Skeletal muscle tissue (tissue), 4 donors: Measurements from ENCODE around the gene GALNT11. TPM values are rescaled to one million over a fixed set of nuclear protein-coding genes. Genes with fewer than 3 reads are reported as not detected.
A peak's percentile ranks its signal among the peaks of the same experiment; 100 is the strongest.
"Not testable (repeated sequence)": the region's sequence is repeated elsewhere in the genome, so short reads cannot be mapped to it uniquely, and the experiment has no call there.

Source experiments
- H3K27ac ChIP-seq: one replicate; pipeline ENCODE4 v1.7.0; 2013; ENCODE audit warnings: mild to moderate bottlenecking, low read depth, low read length, inconsistent platforms
- H3K27me3 ChIP-seq, 3 donors: one replicate each; pipeline ENCODE4 v1.7.0; 2013; ENCODE audit warnings: low read length in 3 of 3; ENCODE audit not compliant: control insufficient read depth in 3 of 3, insufficient read depth in 3 of 3
- H3K36me3 ChIP-seq, 3 donors: one replicate each; pipeline ENCODE4 v1.7.0; 2013; ENCODE audit warnings: low read length in 3 of 3; ENCODE audit not compliant: control insufficient read depth in 3 of 3, insufficient read depth in 3 of 3
- H3K4me1 ChIP-seq, 3 donors: one replicate each; pipeline ENCODE4 v1.7.0; 2013; ENCODE audit warnings: low read length in 3 of 3, mild to moderate bottlenecking in 3 of 3; ENCODE audit not compliant: control insufficient read depth in 3 of 3, insufficient read depth in 3 of 3
- H3K4me3 ChIP-seq, 3 donors: one replicate each; pipeline ENCODE4 v1.7.0; 2013; ENCODE audit warnings: low read length in 3 of 3
- H3K9ac ChIP-seq, 3 donors: one replicate each; pipeline ENCODE4 v1.7.0; 2013; ENCODE audit warnings: low read length in 3 of 3, mild to moderate bottlenecking in 3 of 3, moderate library complexity in 2 of 3, low read depth in 1 of 3
- H3K9me3 ChIP-seq, 3 donors: one replicate each; pipeline ENCODE4 v1.7.0; 2013; ENCODE audit warnings: low read length in 3 of 3; ENCODE audit not compliant: control insufficient read depth in 3 of 3
- total RNA-seq: library from RNA; depleted of rRNA; stranded (reverse); fragments of >200 nt; gene quantifications from one replicate; pipeline ENCODE4 v1.2.3, GENCODE V29; 2014
- donor health status: Osteomylitis.

Gene GALNT11
- total RNA-seq, 1 donor from 2014 or later, result 19.8 TPM

GRCh38 chr7:152050547-152050971 lies 25.1 kb downstream of the GALNT11 start:
- H3K27me3 ChIP-seq, result no peaks in the 10 kb centered on the region
- H3K4me3 ChIP-seq, result no peak overlapping the region
- peaks cover 6 to 13% (median 12%) of the 10 kb centered on the region in 3 donors for H3K4me1 ChIP-seq

GRCh38 chr7:152051968-152052367 lies 26.5 kb downstream of the GALNT11 start:
- H3K9me3 ChIP-seq, result no peaks in the 10 kb centered on the region
- H3K36me3 ChIP-seq, result no peaks in the 10 kb centered on the region
- no peak overlapping the region for H3K27ac ChIP-seq
- no peak overlapping the region for H3K4me3 ChIP-seq
- peaks cover 6 to 13% (median 12%) of the 10 kb centered on the region in 3 donors for H3K4me1 ChIP-seq
- H3K9ac ChIP-seq, result no peak overlapping the region
- H3K27me3 ChIP-seq, result no peaks in the 10 kb centered on the region

More at GRCh38 chr7:152050547-152050971, 25.1 kb downstream of the GALNT11 start:
- Histone ChIP-seq H3K9me3 (no peaks in the 10 kb centered on the region), H3K27ac (no peak overlapping the region), H3K9ac (no peak overlapping the region), H3K36me3 (no peaks in the 10 kb centered on the region)

GRCh38 chr7:152052771-152053170 lies 27.3 kb downstream of the GALNT11 start:
- Histone ChIP-seq H3K4me3 (no peak overlapping the region), H3K9ac (no peak overlapping the region), H3K27me3 (no peaks in the 10 kb centered on the region), H3K27ac (no peak overlapping the region), H3K9me3 (no peaks in the 10 kb centered on the region), H3K36me3 (no peaks in the 10 kb centered on the region), H3K4me1 (peaks cover 6 to 13% (median 12%) of the 10 kb centered on the region in 3 donors)

- Histone ChIP-seq H3K9ac (peak overlapping the region in 1 of 3 donors; percentile 12), H3K4me1 (peaks cover 10 to 18% (median 13%) of the 10 kb centered on the region in 3 donors), H3K27ac (no peak overlapping the region), H3K4me3 (no peak overlapping the region), H3K36me3 (no peaks in the 10 kb centered on the region), H3K9me3 (no peaks in the 10 kb centered on the region), H3K27me3 (no peaks in the 10 kb centered on the region)
Observed at GRCh38 chr7:152054367-152055230, 29.1 kb downstream of the GALNT11 start.

DNA sequence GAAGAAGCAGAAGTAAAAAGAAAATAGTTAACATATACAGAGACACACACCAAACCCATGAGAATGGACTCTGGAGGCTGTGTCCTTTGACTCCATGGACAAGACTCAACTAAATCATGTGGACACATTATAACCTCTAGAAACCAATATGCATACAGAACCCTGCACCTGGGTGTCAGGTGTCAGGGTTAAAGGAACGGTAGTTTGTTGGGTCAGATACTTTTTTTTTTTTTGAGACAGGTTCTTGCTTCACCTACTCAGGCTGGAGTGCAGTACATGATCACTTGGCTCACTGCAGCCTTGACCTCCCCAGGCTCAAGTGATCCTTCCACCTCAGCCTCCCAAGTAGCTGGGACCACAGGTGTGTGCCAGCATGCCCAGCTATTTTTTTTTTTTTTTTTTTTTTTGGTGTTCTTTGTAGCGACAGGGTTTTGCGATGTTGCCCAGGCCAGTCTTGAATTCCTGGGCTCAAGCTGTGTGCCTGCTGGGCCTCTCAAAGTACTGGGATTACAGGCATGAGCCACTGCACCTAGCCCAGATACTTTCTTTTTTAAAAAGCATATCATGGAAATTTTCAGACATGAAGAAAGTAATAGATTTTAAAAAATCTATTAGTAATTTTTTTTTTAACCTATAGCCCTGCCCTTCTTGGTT lies 31.3 kb downstream of the GALNT11 start:
- H3K4me3 ChIP-seq, result no peak overlapping the region
- no peaks in the 10 kb centered on the region for H3K36me3 ChIP-seq
- no peak overlapping the region for H3K9ac ChIP-seq
- H3K27ac ChIP-seq, result no peak overlapping the region
- no peaks in the 10 kb centered on the region for H3K27me3 ChIP-seq
- peaks cover 4 to 13% (median 7%) of the 10 kb centered on the region in 3 donors for H3K4me1 ChIP-seq
- H3K9me3 ChIP-seq, result no peaks in the 10 kb centered on the region

GRCh38 chr7:152059311-152059710 lies 33.8 kb downstream of the GALNT11 start:
- peaks cover 4 to 13% (median 7%) of the 10 kb centered on the region in 3 donors for H3K4me1 ChIP-seq
- H3K36me3 ChIP-seq, result no peaks in the 10 kb centered on the region
- no peak overlapping the region for H3K27ac ChIP-seq
- H3K9ac ChIP-seq, result no peak overlapping the region
- no peaks in the 10 kb centered on the region for H3K9me3 ChIP-seq
- no peaks in the 10 kb centered on the region for H3K27me3 ChIP-seq
- H3K4me3 ChIP-seq, result no peak overlapping the region

DNA sequence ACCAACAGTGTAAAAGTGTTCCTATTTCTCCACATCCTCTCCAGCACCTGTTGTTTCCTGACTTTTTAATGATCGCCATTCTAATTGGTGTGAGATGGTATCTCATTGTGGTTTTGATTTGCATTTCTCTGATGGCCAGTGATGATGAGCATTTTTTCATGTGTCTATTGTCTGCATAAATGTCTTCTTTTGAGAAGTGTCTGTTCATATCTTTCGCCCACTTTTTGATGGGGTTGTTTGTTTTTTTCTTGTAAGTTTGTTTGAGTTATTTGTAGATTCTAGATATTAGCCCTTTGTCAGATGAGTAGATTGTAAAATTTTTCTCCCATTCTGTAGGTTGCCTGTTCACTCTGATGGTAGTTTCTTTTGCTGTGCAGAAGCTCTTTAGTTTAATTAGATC lies 35.6 kb downstream of the GALNT11 start:
- H3K9me3 ChIP-seq, H3K9ac ChIP-seq, H3K27ac ChIP-seq, H3K4me1 ChIP-seq, H3K27me3 ChIP-seq, H3K36me3 ChIP-seq, H3K4me3 ChIP-seq: not testable (repeated sequence)

DNA sequence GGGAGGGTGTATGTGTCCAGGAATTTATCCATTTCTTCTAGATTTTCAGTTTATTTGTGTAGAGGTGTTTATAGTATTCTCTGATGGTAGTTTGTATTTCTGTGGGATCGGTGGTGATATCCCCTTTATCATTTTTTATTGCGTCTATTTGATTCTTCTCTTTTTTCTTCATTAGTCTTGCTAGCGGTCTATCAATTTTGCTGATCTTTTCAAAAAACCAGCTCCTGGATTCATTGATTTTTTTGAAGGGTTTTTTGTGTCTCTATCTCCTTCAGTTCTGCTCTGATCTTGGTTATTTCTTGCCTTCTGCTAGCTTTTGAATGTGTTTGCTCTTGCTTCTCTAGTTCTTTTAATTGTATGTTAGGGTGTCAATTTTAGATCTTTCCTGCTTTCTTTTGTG lies 37.7 kb downstream of the GALNT11 start:
- not testable (repeated sequence) for H3K27ac ChIP-seq, H3K9ac ChIP-seq, H3K4me1 ChIP-seq, H3K9me3 ChIP-seq, H3K4me3 ChIP-seq, H3K36me3 ChIP-seq, H3K27me3 ChIP-seq

GRCh38 chr7:152063821-152064220 lies 38.3 kb downstream of the GALNT11 start:
- H3K4me1 ChIP-seq, H3K9me3 ChIP-seq, H3K4me3 ChIP-seq, H3K27ac ChIP-seq, H3K9ac ChIP-seq, H3K36me3 ChIP-seq, H3K27me3 ChIP-seq: not testable (repeated sequence)

DNA sequence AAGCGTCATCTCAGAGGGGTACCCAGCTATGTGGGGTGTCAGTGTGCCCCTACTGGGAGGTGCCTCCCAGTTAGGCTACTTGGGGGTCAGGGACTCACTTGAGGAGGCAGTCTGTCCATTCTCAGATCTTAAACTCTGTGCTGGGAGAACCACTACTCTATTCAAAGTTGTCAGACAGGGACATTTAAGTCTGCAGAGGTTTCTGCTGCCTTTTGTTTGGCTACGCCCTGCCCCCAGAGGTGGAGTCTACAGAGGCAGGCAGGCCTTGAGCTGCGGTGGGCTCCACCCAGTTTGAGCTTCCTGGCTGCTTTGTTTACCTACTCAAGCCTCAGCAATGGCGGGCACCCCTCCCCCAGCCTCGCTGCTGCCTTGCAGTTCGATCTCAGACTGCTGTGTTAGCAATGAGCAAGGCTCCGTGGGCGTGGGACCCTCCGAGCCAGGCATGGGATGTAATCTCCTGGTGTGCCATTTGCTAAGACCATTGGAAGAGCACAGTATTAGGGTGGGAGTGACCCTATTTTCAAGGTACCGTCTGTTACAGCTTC lies 40.4 kb downstream of the GALNT11 start:
- H3K36me3 ChIP-seq, H3K27ac ChIP-seq, H3K27me3 ChIP-seq, H3K9me3 ChIP-seq, H3K4me3 ChIP-seq, H3K4me1 ChIP-seq, H3K9ac ChIP-seq: not testable (repeated sequence)
